ENCODE results near the gene PCDHA12. TPM values are rescaled to one million over a fixed set of nuclear protein-coding genes. Genes with fewer than 3 reads are reported as not detected.
"Not testable (repeated sequence)": the region's sequence is repeated elsewhere in the genome, so short reads cannot be mapped to it uniquely, and the experiment has no call there.

PCDHA12 gene
- total RNA-seq, 1 donor from 2014 or later: 19.8 TPM

DNA sequence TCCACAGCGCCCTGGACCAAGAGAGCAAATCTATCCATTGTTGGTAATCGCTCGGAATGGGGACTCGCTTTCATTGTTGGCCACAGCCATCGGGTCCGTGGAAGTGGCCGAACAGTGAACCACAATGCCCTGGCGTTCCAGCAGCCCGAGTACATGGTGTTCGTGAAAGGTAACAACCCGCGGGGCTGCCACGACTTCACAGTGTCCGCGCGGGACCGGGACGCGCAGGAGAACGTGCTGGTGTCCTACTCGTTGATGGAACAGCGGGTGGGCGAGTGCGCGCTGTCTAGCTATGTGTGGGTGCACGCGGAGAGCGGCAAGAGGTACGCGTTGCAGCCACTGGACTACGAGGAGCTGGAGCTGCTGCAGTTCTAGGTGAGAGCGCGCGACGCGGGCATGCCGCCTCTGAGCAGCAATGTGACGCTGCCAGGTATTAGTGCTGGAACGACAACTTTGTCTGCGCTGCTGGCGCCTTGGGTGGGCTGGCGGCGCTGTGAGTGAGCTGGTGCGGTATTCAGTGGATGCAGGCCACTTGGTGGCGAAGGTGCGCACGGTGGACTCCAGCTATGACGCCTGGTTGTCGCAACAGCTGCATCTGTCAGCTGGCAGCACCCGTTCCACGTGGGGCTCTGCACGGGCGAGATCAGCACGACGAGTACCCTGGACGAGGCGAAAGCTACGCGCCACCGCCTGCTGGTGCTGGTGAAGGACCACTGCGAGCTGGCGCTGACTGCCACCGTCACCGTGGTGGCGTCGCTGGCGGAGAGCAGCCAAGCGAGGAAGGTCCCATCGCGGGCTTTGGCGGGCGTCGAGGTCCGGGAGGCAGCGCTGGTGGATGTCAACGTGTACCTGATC, 12.4 kb upstream of the PCDHA12 start:
- DNase-seq: no peak

DNA sequence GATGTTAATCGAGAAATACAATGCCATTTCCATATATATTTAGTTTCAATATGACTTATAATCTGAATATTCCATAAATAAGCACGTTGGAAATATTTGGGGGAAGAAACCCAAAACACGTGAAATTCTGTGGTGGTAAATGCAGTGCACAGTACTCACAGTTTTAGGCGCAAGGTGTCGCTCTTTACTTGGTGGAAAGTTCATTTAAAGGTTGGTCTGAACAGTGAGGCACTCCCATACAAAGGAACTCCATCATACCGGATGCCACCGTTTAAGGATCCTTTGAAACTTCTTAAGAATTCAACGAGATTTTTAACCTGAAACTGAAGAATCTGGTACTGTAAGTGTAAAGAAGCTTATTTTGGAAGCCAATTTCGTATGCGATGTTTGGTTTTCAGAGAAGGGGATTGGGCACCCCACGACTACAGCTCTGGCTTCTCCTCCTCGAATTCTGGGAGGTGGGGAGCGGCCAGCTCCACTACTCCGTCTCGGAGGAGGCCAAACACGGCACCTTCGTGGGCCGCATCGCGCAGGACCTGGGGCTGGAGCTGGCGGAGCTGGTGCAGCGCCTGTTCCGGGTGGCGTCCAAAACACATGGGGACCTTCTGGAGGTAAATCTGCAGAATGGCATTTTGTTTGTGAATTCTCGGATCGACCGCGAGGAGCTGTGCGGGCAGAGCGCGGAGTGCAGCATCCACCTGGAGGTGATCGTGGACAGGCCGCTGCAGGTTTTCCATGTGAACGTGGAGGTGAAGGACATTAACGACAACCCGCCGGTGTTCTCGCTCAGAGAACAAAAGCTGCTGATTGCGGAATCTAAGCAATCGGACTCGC, 6.2 kb upstream of the PCDHA12 start, which contains the start of gene PCDHA11:
Gene PCDHA11, plus strand, starts transcription at position 237 of the 834 bp plus-strand sequence. Its CDS starts 147 bp downstream, at position 384.
- no peak for DNase-seq

DNA sequence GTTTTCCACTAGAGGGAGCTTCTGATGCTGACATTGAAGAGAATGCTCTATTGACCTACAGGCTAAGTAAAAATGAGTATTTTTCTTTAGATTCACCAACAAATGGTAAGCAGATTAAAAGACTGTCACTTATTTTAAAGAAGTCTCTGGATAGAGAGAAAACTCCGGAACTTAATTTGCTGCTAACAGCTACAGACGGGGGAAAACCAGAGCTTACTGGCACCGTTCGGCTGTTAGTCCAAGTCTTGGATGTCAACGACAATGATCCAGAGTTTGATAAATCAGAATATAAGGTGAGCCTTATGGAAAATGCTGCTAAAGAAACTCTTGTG, 5.6 kb upstream of the PCDHA12 start:
- no peak for DNase-seq

DNA sequence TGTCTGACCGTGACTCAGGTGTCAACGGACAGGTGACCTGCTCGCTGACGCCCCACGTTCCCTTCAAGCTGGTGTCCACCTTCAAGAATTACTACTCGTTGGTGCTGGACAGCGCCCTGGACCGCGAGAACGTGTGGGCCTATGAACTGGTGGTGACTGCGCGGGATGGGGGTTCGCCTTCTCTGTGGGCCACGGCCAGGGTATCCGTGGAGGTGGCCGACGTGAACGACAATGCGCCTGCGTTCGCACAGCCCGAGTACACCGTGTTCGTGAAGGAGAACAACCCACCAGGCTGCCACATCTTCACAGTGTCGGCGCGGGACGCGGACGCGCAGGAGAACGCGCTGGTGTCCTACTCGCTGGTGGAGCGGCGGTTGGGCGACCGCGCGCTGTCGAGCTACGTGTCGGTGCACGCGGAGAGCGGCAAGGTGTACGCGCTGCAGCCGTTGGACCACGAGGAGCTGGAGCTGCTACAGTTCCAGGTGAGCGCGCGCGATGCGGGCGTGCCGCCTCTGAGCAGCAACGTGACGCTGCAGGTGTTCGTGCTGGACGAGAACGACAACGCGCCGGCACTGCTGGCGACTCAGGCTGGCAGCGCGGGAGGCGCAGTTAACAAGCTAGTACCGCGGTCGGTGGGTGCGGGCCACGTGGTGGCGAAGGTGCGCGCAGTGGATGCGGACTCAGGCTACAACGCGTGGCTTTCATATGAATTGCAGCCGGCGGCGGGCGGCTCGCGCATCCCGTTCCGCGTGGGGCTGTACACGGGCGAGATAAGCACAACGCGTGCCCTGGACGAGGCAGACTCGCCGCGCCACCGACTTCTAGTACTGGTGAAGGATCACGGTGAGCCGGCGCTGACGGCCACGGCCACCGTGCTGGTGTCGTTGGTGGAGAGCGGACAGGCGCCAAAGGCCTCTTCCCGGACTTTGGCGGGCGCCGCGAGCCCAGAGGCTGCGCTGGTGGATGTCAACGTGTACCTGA, 4.6 kb upstream of the PCDHA12 start:
- no peak for DNase-seq

DNA sequence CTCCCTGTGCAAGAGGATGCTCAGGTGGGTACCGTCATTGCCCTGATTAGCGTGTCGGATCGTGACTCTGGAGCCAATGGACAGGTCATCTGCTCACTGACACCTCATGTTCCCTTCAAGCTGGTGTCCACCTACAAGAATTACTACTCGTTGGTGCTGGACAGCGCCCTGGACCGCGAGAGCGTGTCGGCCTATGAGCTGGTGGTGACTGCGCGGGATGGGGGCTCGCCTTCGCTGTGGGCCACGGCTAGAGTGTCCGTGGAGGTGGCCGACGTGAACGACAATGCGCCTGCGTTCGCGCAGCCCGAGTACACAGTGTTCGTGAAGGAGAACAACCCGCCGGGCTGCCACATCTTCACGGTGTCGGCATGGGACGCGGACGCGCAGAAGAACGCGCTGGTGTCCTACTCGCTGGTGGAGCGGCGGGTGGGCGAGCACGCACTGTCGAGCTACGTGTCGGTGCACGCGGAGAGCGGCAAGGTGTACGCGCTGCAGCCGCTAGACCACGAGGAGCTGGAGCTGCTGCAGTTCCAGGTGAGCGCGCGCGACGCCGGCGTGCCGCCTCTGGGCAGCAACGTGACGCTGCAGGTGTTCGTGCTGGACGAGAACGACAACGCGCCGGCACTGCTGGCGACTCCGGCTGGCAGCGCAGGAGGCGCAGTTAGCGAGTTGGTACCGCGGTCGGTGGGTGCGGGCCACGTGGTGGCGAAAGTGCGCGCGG, 1.6 kb downstream of the PCDHA12 start:
- not testable (repeated sequence) for DNase-seq

DNA sequence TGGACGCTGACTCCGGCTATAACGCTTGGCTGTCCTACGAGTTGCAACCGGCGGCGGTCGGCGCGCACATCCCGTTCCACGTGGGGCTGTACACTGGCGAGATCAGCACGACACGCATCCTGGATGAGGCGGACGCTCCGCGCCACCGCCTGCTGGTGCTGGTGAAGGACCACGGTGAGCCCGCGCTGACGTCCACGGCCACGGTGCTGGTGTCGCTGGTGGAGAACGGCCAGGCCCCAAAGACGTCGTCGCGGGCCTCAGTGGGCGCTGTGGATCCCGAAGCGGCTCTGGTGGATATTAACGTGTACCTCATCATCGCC, 2.1 kb downstream of the PCDHA12 start:
- DNase-seq: no peak

DNA sequence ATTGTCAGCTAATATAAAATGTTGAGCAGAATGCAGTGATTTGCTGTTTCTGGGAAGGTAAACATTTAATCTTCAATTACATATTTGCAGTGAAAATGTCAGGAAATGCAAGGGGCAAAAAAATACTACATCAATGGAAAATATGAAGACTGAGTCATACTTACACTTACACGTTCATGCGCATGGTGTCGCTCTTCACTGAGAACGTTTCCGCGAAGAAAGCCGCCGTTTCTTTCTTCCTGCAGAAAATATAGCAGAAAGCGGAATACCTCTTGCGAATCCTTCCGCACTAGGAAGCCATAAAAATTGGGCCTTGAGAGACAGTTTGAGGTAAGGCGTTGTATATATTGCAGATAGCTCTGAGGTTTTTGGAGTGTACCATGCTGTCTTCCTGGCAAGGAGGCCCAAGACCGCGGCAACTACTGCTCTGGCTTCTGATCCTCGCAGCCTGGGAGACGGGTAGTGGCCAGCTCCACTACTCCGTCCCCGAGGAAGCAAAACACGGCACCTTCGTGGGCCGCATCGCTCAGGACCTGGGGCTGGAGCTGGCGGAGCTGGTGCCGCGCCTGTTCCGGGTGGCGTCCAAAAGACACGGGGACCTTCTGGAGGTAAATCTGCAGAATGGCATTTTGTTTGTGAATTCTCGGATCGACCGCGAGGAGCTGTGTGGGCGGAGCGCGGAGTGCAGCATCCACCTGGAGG, 6.9 kb downstream of the PCDHA12 start, which contains the start of gene PCDHA13:
Gene PCDHA13, plus strand, starts transcription at position 236 of the 702 bp plus-strand sequence. Its CDS starts 145 bp downstream, at position 381.
- no peak for DNase-seq

DNA sequence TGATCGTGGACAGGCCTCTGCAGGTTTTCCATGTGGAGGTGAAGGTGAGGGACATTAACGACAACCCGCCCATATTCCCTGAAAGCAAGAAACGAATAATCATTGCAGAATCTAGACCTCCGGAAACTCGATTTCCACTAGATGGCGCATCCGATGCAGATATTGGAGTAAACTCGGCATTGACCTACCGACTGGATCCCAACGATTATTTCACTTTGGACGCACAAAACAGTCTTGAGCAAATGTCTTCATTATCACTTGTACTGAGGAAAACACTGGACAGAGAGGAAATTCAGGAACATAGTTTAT, 7.4 kb downstream of the PCDHA12 start:
- DNase-seq: no peak

DNA sequence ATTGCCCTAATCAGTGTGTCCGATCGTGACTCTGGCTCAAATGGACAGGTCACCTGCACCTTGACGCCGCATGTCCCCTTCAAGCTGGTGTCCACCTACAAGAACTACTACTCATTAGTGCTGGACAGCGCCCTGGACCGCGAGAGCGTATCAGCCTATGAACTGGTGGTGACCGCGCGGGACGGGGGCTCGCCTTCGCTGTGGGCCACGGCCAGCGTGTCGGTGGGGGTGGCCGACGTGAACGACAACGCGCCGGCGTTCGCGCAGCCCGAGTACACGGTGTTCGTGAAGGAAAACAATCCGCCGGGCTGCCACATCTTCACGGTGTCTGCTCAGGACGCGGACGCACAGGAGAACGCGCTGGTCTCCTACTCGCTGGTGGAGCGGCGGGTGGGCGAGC, 8.3 kb downstream of the PCDHA12 start:
- no peak for DNase-seq

DNA sequence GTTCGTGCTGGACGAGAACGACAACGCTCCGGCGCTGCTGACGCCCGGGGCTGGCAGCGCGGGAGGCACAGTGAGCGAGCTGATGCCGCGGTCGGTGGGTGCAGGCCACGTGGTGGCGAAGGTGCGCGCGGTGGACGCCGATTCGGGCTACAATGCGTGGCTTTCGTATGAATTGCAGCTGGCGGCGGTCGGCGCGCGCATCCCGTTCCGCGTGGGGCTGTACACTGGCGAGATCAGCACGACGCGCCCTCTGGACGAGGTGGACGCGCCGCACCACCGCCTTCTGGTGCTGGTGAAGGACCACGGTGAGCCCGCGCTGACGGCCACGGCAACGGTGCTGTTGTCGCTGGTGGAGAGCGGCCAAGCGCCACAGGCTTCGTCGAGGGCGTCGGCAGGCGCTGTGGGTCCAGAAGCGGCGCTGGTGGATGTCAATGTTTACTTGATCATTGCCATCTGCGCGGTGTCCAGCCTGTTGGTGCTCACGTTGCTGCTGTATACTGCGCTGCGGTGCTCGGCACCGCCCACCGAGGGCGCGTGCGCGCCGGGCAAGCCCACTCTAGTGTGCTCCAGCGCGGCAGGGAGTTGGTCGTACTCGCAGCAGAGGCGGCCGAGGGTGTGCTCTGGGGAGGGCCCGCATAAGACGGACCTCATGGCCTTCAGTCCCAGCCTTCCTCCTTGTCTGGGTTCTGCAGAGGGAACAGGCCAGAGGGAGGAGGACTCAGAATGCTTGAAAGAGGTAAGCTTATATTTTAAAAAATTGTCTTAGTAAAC, 9.0 kb downstream of the PCDHA12 start:
- no peak for DNase-seq

DNA sequence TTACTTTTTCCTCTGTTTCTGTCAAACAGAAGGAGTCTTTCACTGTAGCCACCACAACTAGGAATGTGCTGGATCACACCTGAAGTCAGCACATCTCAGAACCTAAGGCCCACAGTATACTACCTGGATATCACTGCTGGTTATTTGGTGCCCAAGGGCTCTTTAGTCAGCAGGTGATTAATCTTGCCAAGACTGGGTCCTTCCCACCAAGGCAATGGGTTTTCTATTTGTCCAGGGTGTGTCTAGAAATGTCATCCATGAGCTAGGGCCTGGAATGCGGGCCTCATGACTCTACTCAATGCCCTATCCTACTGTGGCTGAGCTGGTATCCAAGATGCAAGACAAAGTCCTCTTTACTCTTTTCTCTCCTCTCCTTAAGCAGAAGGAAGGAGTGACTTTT, 41.2 kb downstream of the PCDHA12 start:
- no peak for DNase-seq

DNA sequence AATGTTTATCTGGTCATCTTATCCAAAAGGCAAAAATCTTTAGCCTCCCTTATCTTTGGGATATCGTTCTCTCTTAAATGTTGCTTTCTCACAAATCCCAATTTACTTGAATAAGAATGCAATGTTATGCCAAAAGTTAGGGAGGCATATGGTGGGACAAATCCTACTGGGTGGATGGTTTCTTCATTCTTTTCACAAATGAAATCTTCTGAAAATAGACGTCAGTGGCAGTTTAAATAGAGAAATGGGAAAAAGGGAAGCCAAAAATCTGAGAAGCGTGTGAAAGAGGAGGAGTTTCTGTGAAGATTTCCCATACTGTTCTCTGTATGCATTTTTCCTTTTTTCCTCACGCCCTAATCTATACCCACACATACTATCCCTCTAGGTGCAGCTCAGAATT, 48.5 kb downstream of the PCDHA12 start:
- DNase-seq: no peak

DNA sequence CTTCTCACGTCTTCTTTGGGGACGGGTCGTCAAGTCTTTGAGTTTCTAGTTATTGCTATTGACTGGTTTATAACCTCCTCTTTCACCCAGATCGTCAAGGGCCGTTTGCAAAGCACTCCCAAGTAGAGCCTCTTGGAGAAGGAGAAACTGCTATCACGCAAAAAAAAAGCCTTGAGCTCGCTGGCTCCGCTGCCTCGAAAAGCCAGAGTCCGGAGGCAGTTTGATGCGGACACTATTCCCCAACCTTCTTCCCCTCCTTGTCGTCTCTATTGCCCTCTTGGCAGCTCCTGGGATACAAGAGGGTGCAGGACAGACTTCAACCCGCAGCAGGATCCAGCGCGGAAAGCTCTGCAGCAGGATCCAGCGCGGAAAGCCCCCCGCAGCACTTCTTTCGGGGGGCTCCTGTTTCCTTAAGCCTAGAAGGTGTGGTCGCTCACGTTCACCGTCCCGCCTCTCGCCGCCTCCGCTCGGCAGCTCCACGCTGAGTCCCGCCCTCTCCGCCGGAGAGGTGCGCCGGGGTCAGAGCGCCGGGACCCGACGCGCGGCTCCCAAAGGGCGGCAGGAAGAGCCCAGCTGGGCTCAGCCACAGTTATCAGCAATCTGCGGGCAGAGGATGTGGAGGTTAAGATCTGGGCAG, 50.8 kb downstream of the PCDHA12 start, which contains the start of gene PCDHAC1:
Gene PCDHAC1, plus strand, starts transcription at position 494 of the 637 bp plus-strand sequence. CDS start 594 bp downstream, outside the sequence.
- DNase-seq: no peak

DNA sequence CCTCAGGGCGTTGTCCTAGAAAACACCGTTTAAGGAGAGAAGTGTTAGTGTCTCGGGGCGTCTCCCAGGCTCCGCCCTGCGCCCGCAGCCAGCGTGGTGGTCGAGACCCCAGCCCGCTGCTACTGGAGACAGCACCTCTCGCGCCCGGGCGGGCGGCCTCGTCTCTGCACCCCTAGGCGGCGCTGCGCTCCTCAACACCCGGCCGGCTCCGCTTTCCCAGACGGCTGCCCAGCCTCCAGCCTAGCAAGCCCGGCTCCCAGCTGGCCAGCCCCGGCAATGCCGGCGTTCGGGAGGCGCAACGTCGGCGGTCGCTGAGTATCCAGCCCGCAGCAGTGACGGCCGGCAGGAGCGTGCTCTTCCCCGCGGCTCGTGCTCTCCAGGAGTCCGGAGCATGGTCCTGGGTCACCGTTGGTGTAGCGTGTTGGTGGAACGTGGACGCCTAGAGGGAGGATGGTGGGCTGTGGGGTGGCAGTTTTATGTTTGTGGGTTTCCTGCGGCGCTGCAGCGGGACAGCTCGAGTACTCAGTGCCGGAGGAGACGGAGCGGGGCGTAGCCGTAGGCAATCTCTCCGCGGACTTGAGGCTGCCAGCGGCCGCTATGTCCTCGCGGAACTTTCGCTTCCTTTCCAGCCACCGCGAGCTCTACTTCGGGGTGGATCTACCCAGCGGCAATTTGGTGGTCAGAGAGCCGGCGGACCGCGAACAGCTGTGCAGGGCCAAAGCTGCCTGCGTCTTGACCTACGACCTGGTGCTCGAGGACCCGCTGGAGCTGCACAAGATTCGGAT, 51.5 kb downstream of the PCDHA12 start:
- DNase-seq: peak; percentile 76

DNA sequence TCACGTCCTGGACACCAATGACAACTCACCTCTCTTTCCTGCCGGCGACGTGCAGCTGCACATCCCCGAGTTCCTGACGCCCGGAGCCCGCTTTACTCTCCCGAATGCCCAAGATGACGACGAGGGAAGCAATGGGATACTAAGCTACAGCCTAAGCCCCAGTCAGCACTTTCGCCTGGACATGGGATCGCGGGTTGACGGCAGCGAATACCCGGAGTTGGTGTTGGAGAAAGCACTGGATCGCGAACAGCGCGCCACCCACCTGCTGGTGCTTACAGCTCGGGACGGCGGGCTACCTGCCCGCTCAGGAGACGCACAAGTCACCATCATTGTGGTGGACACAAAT, 52.1 kb downstream of the PCDHA12 start:
- DNase-seq: no peak

Measured in occipital lobe (tissue), 2 donors.